Lower lobe of right lung (tissue), 2 donors: ENCODE data around the gene ATP6V1G3. TPM values are rescaled to one million over a fixed set of nuclear protein-coding genes. Genes with fewer than 3 reads are reported as not detected.
A peak's percentile ranks its signal among the peaks of the same experiment; 100 is the strongest.

Source experiments
- ATAC-seq, 2 donors: fragments of 200-7000 bp; cut with Tn5 transposase; one replicate each; pipeline ENCODE4 v1.9.1; 2020 to 2022; ENCODE audit warnings: mild to moderate bottlenecking in 2 of 2, moderate library complexity in 2 of 2
- DNase-seq: peaks from one replicate; pipeline ENCODE4 v3.0.0-alpha.2; 2020
- H3K27ac ChIP-seq: fragments of 200-600 bp; one replicate; pipeline ENCODE4 v1.8.0; 2022
- H3K27me3 ChIP-seq: fragments of 200-600 bp; one replicate; pipeline ENCODE4 v1.8.0; 2022; ENCODE audit warnings: low read depth
- H3K36me3 ChIP-seq: fragments of 200-600 bp; one replicate; pipeline ENCODE4 v1.8.0; 2022; ENCODE audit warnings: mild to moderate bottlenecking
- H3K4me1 ChIP-seq: fragments of 200-600 bp; one replicate; pipeline ENCODE4 v1.8.0; 2022
- H3K4me3 ChIP-seq: fragments of 200-600 bp; one replicate; pipeline ENCODE4 v1.8.0; 2022; ENCODE audit warnings: mild to moderate bottlenecking
- H3K9me3 ChIP-seq: fragments of 200-600 bp; one replicate; pipeline ENCODE4 v1.8.0; 2022
- CTCF ChIP-seq: fragments of 200-600 bp; IDR thresholded peaks from one replicate; pipeline ENCODE4 v1.8.0; 2022; ENCODE audit warnings: antibody characterized with exemption, mild to moderate bottlenecking
- intact Hi-C: fragments of 100-400 bp; cut with DNase I; formaldehyde crosslinking; loops from one replicate; pipeline ENCODE4 v1.11.0; 2022
- total RNA-seq: library from RNA; stranded (reverse); fragmentation: NEBNext Ultra II Directional; extraction: Animal tissue kit (Norgen Biotek cat#: 25700); gene quantifications from one replicate; pipeline ENCODE4 v1.2.1, GENCODE V29; 2021
- donor health status: DM: no; HTN: yes; CAD: no; lungs with severe emphysema.

ATP6V1G3 gene
- total RNA-seq, 1 donor from 2014 or later = not detected

GRCh38 chr1:198560161-198560560, 19.7 kb upstream of the ATP6V1G3 start:
- no peak overlapping the region for H3K4me3 ChIP-seq
- H3K36me3 ChIP-seq = no peaks in the 10 kb centered on the region
- no peaks in the 10 kb centered on the region for H3K27me3 ChIP-seq
- intact Hi-C loops = no loop called here
- no peaks in the 10 kb centered on the region for H3K4me1 ChIP-seq
- no peak for TF ChIP-seq CTCF
- no peak overlapping the region for H3K27ac ChIP-seq
- ATAC-seq (no peak), DNase-seq (peak; percentile 50)
- H3K9me3 ChIP-seq = no peaks in the 10 kb centered on the region

- H3K36me3 ChIP-seq = no peaks in the 10 kb centered on the region
- DNase-seq = no peak
- no peak overlapping the region for H3K27ac ChIP-seq
- H3K4me1 ChIP-seq = no peaks in the 10 kb centered on the region
- ATAC-seq = no peak
- no peak for TF ChIP-seq CTCF
- H3K27me3 ChIP-seq = no peaks in the 10 kb centered on the region
- intact Hi-C loops = no loop called here
- no peak overlapping the region for H3K4me3 ChIP-seq
- H3K9me3 ChIP-seq = no peaks in the 10 kb centered on the region
These were observed 18.9 kb upstream of the ATP6V1G3 start for GRCh38 chr1:198559362-198559761.

- no peak for DNase-seq
- Histone ChIP-seq H3K27me3 (no peaks in the 10 kb centered on the region), H3K36me3 (no peaks in the 10 kb centered on the region), H3K9me3 (no peaks in the 10 kb centered on the region), H3K4me1 (peaks cover 5% of the 10 kb centered on the region), H3K27ac (no peak overlapping the region), H3K4me3 (no peak overlapping the region)
- intact Hi-C loops = no loop called here
- no peak for ATAC-seq
- no peak for TF ChIP-seq CTCF
These were observed 17.9 kb upstream of the ATP6V1G3 start for GRCh38 chr1:198558402-198558801.

GRCh38 chr1:198556971-198557370, 16.5 kb upstream of the ATP6V1G3 start:
- Histone ChIP-seq H3K36me3 (no peaks in the 10 kb centered on the region), H3K27ac (no peak overlapping the region), H3K4me1 (peaks cover 5% of the 10 kb centered on the region), H3K9me3 (no peaks in the 10 kb centered on the region), H3K27me3 (no peaks in the 10 kb centered on the region), H3K4me3 (no peak overlapping the region)
- TF ChIP-seq CTCF = no peak
- peak; percentile 67 to 89 for ATAC-seq
- intact Hi-C loops = no loop called here
- DNase-seq = peak; percentile 51

- Histone ChIP-seq H3K9me3 (no peaks in the 10 kb centered on the region), H3K4me1 (peaks cover 5% of the 10 kb centered on the region), H3K4me3 (no peak overlapping the region), H3K36me3 (no peaks in the 10 kb centered on the region), H3K27me3 (no peaks in the 10 kb centered on the region), H3K27ac (no peak overlapping the region)
- ATAC-seq = no peak
- intact Hi-C loops = no loop called here
- DNase-seq = no peak
- TF ChIP-seq CTCF = no peak
These were observed 12.4 kb upstream of the ATP6V1G3 start for GRCh38 chr1:198552668-198553416.
